ENCODE data around the gene CPNE2.

The CPNE2 gene

GRCh38 chr16:57133031-57133430 lies 40.6 kb downstream of the CPNE2 start:
- TF ChIP-seq REST (IDR thresholded peaks at IDR 0.05; ENCODE audit: insufficient read depth in 1 of 2, low read depth in 2 of 2, low read length in 2 of 2), result no peak
- no peak for TF ChIP-seq FOXP2 (optimal IDR thresholded peaks at IDR 0.05; ENCODE audit: borderline replicate concordance, extremely low read depth, extremely low read length, insufficient read depth)
- no peak for TF ChIP-seq POLR2AphosphoS5 (IDR thresholded peaks at IDR 0.05; ENCODE audit: low read depth, low read length)

DNA sequence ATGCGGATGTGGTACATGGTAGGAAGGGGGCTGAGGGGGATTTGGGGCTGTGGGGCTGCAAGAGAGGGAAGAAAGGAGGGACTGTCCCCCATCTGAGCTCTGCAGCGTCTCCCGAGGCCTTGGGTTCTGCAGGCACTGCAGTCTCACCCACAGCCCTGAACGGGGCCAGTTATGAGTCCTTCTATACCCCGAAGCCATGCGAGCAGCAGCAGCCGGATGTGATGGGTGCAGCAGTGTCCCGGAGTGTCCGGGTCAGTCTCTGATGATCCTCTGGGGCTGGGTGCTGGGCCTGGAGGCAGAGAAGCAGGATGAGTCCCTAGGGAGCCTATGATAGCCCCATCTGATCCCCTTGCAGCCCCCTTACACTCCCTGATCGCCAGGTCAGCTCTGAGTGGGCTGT lies 41.5 kb downstream of the CPNE2 start:
- TF ChIP-seq REST (IDR thresholded peaks at IDR 0.05; ENCODE audit: insufficient read depth in 1 of 2, low read depth in 2 of 2, low read length in 2 of 2) (no peak), TAF1 (IDR thresholded peaks at IDR 0.05; ENCODE audit: borderline replicate concordance, insufficient read depth, low read length) (no peak), FOXP2 (optimal IDR thresholded peaks at IDR 0.05; ENCODE audit: borderline replicate concordance, extremely low read depth, extremely low read length, insufficient read depth) (no peak), POLR2AphosphoS5 (IDR thresholded peaks at IDR 0.05; ENCODE audit: low read depth, low read length) (no peak), SIN3A (IDR thresholded peaks at IDR 0.05; ENCODE audit: borderline replicate concordance, insufficient read depth, low read length) (no peak)

- TF ChIP-seq POLR2AphosphoS5 (IDR thresholded peaks at IDR 0.05; ENCODE audit: low read depth, low read length), result no peak
- TF ChIP-seq FOXP2 (optimal IDR thresholded peaks at IDR 0.05; ENCODE audit: borderline replicate concordance, extremely low read depth, extremely low read length, insufficient read depth), result no peak
Observed at GRCh38 chr16:57134982-57135381, 42.6 kb downstream of the CPNE2 start.

DNA sequence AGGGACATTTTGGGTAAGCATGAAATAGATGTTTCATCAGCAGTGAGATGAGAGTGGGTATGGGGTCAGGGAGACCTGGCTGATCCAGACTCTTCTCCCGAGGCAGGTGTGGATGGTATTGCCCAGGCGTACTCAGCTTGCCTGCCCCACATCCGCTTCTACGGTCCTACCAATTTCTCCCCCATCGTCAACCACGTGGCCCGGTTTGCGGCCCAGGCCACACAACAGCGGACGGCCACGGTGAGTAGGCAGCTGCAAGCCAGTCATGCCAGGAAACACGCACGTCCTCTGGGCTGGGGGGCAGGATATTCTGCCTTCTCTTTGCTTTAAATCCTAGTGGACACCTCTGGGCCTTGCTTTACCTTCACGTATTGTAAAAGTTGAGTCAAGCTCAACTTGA lies 44.7 kb downstream of the CPNE2 start:
- TF ChIP-seq FOXP2 (optimal IDR thresholded peaks at IDR 0.05; ENCODE audit: borderline replicate concordance, extremely low read depth, extremely low read length, insufficient read depth) (no peak), SIN3A (IDR thresholded peaks at IDR 0.05; ENCODE audit: borderline replicate concordance, insufficient read depth, low read length) (no peak), TAF1 (IDR thresholded peaks at IDR 0.05; ENCODE audit: borderline replicate concordance, insufficient read depth, low read length) (no peak), REST (IDR thresholded peaks at IDR 0.05; ENCODE audit: insufficient read depth in 1 of 2, low read depth in 2 of 2, low read length in 2 of 2) (no peak), POLR2AphosphoS5 (IDR thresholded peaks at IDR 0.05; ENCODE audit: low read depth, low read length) (no peak)

- TF ChIP-seq FOXP2 (optimal IDR thresholded peaks at IDR 0.05; ENCODE audit: borderline replicate concordance, extremely low read depth, extremely low read length, insufficient read depth) (no peak), TAF1 (IDR thresholded peaks at IDR 0.05; ENCODE audit: borderline replicate concordance, insufficient read depth, low read length) (no peak), REST (IDR thresholded peaks at IDR 0.05; ENCODE audit: insufficient read depth in 1 of 2, low read depth in 2 of 2, low read length in 2 of 2) (no peak), SIN3A (IDR thresholded peaks at IDR 0.05; ENCODE audit: borderline replicate concordance, insufficient read depth, low read length) (no peak), POLR2AphosphoS5 (IDR thresholded peaks at IDR 0.05; ENCODE audit: low read depth, low read length) (no peak)
Observed at GRCh38 chr16:57137566-57138273, 45.3 kb downstream of the CPNE2 start.

Measured in PFSK-1 (cell line).